Bladder microvascular endothelial cell (primary cell): Measurements from ENCODE around the gene ATRNL1. TPM values are rescaled to one million over a fixed set of nuclear protein-coding genes. Genes with fewer than 3 reads are reported as not detected.

Experiments
- total RNA-seq: library from RNA; depleted of rRNA; stranded (reverse); fragments of >200 nt; gene quantifications from 2 replicates; pipeline ENCODE4 v1.2.3, GENCODE V29; 2014

ATRNL1 gene
- 0.13 TPM in 1 of 2 replicates, not detected in the other for total RNA-seq

DNA sequence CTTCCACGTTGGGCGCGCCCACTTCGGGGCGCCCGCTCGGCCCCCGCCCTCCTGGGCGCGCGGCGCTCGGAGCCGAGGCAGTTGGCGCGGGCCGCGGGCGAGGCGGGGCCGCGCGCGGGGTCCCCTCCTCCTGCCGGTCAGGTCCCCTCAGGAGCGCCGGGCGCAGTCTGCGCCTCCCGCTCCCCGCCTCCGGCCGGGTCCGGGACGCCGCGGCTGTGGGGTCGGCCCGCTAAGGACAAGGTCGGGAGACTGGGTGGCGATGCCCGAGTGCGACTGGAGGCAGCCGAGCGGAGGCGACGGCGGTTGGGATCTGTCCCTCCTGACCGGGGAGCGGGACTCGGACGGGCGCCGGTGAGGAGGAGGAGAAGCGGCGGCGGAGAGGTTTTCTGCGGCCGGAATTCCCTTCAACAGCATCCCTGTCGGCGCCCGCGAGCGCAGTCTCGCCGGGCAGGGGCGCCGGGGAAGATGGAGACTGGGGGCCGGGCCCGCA is at the start of gene ATRNL1:
Gene ATRNL1 (plus strand): TSS at position 80 of the 490 bp plus-strand sequence. CDS start 386 bp downstream, at position 466.

Other genes starting within 250 kb of the ATRNL1 start
- gene TRUB1, start 155.2 kb upstream of the ATRNL1 start, total RNA-seq, result 15.2 and 28.3 TPM in 2 replicates